Measurements from ENCODE around the gene RYR1.
"Not testable (repeated sequence)": the region's sequence is repeated elsewhere in the genome, so short reads cannot be mapped to it uniquely, and the experiment has no call there.

RYR1 gene

GRCh38 chr19:38488096-38488495, 54.6 kb downstream of the RYR1 start:
- no peak for DNase-seq (ENCODE audit: low read depth in 1 of 2, low spot score in 1 of 2)

- DNase-seq (ENCODE audit: low read depth in 1 of 2, low spot score in 1 of 2): no peak
These were observed 55.4 kb downstream of the RYR1 start for GRCh38 chr19:38488776-38489481.

DNA sequence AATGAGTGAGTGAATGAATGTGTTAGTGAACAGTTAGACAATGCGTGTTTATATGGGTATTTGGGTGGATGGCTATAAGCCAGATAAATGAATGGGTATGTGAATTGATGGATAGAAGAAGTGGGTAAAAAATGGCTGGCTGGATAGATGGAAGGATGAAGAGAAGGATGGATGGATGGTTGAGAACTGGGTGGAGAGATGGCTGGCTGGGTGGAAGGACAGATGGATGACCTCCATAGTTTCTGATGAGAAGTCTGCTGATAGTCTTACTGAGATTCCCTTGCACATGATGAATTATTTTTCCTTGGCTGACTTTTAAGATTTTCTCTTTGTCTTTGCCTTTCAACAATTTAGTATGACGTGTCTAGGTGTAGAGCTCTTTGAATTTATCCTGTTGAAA, 57.4 kb downstream of the RYR1 start:
- DNase-seq (ENCODE audit: low read depth in 1 of 2, low spot score in 1 of 2): no peak

- no peak for DNase-seq (ENCODE audit: low read depth in 1 of 2, low spot score in 1 of 2)
These were observed 58.8 kb downstream of the RYR1 start for GRCh38 chr19:38492181-38492813.

GRCh38 chr19:38494379-38494778, 60.9 kb downstream of the RYR1 start:
- DNase-seq (ENCODE audit: low read depth in 1 of 2, low spot score in 1 of 2): no peak

DNA sequence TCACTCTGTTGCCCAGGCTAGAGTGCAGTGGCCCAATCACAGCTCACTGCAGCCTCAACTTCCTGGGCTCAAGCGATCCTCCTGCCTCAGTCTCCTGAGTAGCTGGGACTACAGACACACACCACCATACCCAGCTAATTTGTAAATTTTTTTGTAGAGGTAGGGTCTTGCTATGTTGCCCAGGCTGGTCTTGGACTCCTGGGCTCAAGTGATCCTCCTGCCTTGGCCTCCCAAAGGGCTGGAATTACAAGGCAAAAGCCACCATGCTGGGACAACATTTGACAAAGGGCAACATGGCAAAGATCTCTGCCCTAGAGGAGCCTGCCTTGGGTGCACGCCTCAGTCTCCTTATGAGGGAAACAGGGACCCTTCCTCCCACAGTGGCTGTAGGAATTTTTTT, 61.9 kb downstream of the RYR1 start:
- DNase-seq (ENCODE audit: low read depth in 1 of 2, low spot score in 1 of 2): not testable (repeated sequence)

DNA sequence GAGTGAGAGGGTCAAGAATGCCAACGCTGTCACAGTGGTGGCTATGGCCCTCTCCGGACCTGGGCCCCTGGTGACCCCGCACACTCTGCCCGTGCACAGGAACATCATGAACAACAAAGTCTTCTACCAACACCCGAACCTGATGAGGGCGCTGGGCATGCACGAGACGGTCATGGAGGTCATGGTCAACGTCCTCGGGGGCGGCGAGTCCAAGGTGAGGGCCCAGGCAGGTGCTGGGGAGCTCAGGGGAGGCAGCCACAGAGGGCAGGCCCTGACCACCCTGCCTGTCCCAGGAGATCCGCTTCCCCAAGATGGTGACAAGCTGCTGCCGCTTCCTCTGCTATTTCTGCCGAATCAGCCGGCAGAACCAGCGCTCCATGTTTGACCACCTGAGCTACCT, 62.6 kb downstream of the RYR1 start:
- DNase-seq (ENCODE audit: low read depth in 1 of 2, low spot score in 1 of 2): no peak

- no peak for DNase-seq (ENCODE audit: low read depth in 1 of 2, low spot score in 1 of 2)
These were observed 63.4 kb downstream of the RYR1 start for GRCh38 chr19:38496603-38497487.

- DNase-seq (ENCODE audit: low read depth in 1 of 2, low spot score in 1 of 2): no peak
These were observed 64.4 kb downstream of the RYR1 start for GRCh38 chr19:38497907-38498306.

DNA sequence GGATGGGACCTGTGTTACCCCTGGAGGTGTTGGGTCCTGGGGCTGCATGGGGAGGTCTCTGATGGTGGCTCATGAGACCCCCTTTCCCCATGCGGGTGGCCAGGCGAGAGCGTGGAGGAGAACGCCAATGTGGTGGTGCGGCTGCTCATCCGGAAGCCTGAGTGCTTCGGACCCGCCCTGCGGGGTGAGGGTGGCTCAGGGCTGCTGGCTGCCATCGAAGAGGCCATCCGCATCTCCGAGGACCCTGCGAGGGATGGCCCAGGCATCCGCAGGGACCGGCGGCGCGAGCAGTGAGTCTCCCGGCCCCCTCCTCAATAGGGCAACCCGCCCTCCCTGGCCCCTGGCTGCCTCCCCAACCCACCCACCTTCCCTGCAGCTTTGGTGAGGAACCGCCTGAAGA, 66.0 kb downstream of the RYR1 start:
- DNase-seq (ENCODE audit: low read depth in 1 of 2, low spot score in 1 of 2): no peak

DNA sequence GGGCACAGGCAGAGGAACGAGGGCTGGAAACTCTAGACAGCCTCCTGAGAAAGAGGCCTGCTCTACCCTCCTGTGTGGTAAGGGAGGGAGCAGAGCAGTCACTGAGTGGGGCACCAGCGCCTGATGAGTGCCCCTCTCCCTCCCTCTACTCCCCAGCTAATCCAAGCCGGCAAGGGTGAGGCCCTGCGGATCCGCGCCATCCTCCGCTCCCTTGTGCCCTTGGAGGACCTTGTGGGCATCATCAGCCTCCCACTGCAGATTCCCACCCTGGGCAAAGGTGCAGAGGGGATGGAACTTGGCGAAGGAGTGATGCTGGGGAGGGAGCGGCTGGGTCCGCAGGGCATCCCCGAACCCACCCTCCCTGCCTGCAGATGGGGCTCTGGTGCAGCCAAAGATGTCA, 67.0 kb downstream of the RYR1 start:
- DNase-seq (ENCODE audit: low read depth in 1 of 2, low spot score in 1 of 2): no peak

DNA sequence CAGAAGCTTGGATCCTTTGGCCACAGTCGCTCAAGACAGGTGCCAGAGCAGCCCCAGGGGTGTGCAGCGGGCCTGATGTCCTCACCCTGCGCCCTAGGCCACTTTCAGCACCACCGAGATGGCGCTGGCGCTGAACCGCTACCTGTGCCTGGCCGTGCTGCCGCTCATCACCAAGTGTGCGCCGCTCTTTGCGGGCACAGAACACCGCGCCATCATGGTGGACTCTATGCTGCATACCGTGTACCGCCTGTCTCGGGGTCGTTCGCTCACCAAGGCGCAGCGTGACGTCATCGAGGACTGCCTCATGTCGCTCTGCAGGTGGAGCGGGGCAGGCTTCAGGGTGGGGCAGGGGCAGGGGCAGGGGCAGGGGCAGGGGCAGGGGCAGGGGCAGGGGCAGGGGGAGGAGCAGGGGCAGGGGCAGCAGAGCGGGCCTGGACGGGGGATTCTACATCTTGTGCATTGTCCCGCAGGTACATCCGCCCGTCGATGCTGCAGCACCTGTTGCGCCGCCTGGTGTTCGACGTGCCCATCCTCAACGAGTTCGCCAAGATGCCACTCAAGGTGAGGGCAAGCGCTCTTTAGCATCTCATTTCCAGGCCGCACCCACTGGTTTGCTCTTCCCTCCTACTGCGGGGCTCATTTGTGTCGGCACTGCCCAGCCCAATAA, 69.1 kb downstream of the RYR1 start:
- no peak for DNase-seq (ENCODE audit: low read depth in 1 of 2, low spot score in 1 of 2)

DNA sequence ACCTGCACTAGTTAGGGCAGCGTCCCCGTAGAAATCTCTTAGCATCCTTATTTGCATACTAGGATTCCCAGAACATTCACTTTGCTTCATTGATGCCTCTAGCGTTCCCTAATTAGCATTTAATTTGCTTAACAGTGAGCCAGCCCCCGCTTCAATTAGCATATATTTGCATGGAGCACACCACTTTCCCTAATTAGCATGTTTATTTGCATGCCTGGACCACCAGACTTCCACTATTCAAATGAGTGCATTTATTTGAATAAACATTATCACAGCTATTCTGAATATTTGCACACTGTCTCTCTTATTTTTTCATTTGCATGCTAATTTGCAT, 69.6 kb downstream of the RYR1 start:
- DNase-seq (ENCODE audit: low read depth in 1 of 2, low spot score in 1 of 2): no peak

DNA sequence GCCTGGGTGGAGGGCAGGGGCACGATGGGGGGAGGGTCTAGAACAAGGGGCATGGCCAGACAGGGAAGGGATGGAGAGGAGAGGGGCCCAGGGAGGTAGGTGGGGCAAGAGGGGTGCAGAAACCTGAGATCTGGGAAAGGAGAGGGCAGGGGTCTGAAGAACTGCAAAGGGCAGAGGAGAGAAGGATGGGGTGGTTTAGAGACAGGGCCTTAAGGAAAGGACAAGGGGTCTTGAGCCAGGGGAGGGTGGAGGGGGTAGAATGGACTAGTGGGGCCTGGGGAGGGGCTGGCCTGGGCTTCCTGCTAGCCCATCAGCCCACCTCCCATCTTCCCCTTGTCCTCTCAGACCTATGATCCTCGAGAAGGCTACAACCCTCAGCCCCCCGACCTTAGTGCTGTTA, 72.5 kb downstream of the RYR1 start:
- DNase-seq (ENCODE audit: low read depth in 1 of 2, low spot score in 1 of 2): no peak

- DNase-seq (ENCODE audit: low read depth in 1 of 2, low spot score in 1 of 2): no peak
These were observed 72.9 kb downstream of the RYR1 start for GRCh38 chr19:38506375-38506722.

DNA sequence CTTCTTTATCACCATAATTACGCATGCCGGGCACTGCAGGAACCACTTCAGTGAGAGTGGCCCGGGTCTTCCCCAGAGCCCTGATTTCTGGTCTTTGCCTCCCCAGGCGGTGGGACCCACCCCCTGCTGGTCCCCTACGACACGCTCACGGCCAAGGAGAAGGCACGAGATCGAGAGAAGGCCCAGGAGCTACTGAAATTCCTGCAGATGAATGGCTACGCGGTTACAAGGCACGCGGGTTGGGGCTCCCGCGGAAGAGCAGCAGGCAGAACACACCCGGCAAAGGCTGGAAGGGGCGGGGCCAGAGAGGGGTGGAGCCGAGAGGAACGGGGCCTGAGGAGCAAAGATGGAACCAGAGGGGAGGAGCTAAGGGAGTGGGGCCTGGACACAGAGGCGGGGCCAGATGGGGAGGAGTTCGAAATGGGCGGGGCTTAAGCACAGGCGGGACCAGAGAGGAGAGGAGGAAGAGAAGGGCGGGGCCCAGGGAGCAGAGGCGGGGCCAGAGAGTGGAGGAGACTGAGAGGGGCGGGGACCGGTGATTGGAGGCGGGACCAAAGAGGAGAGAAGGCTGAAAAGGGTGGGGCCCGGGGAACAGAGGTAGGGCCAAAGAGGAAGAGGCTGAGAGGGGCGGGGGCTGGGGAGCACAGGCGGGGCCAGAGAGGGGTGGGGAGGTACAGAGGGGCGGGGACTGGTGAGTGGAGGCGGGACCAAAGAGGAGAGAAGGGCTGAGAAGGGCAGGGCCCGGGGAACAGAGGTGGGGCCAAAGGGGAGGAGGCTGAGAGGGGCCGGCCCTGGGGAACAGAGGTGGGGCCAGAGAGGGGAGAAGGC, 73.4 kb downstream of the RYR1 start:
- DNase-seq (ENCODE audit: low read depth in 1 of 2, low spot score in 1 of 2): peak; percentile 69 to 89

- DNase-seq (ENCODE audit: low read depth in 1 of 2, low spot score in 1 of 2): no peak
These were observed 74.1 kb downstream of the RYR1 start for GRCh38 chr19:38507551-38508127.

DNA sequence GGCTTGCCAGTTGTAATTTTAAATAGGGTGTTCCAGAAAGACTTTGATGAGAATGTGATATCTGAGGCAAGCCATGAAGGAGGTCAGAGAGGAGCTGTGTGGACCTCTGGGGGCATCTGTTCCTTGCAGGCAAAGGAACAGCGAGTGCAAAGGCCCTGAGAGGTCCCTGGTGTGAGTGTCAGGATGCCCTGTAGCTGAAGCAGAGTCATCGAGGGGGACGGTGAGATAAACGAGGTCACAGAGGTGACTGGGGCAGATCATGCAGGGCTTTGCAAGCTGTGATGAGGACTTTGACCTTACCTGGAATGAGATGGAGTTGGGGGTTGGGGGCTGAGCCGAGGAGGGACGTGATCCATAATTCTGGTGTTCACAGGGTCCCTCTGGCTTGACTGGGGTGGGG, 75.0 kb downstream of the RYR1 start:
- no peak for DNase-seq (ENCODE audit: low read depth in 1 of 2, low spot score in 1 of 2)

DNA sequence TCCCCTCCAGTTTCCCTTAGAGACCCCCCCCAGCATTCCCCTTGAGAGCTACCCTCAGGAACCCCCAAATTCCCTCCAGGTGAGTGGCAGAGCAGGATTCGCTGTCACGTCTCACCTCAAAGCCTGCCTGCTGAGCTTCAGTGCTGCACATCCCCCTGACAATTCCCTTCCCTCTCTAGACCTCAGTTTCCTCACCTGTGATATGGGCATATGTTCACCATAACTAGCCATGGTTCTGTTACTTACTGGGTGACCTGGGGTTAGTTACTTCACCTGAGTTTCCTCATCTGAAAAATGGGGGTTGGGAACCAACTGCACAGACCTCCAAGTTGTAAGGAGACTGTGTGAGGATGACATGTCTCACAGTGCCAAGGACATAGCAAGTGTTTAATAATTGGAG, 75.5 kb downstream of the RYR1 start:
- no peak for DNase-seq (ENCODE audit: low read depth in 1 of 2, low spot score in 1 of 2)

GRCh38 chr19:38511074-38511708, 77.7 kb downstream of the RYR1 start:
- no peak for DNase-seq (ENCODE audit: low read depth in 1 of 2, low spot score in 1 of 2)
